Kidney tubule cell (primary cell): ENCODE measurements around the gene HSP90AA1.
"Not testable (repeated sequence)": the region's sequence is repeated elsewhere in the genome, so short reads cannot be mapped to it uniquely, and the experiment has no call there.

ENCODE experiments used
- DNase-seq: peaks from one replicate; pipeline ENCODE4 v3.0.0-alpha.2; 2018; ENCODE audit warnings: low spot score

The HSP90AA1 gene

DNA sequence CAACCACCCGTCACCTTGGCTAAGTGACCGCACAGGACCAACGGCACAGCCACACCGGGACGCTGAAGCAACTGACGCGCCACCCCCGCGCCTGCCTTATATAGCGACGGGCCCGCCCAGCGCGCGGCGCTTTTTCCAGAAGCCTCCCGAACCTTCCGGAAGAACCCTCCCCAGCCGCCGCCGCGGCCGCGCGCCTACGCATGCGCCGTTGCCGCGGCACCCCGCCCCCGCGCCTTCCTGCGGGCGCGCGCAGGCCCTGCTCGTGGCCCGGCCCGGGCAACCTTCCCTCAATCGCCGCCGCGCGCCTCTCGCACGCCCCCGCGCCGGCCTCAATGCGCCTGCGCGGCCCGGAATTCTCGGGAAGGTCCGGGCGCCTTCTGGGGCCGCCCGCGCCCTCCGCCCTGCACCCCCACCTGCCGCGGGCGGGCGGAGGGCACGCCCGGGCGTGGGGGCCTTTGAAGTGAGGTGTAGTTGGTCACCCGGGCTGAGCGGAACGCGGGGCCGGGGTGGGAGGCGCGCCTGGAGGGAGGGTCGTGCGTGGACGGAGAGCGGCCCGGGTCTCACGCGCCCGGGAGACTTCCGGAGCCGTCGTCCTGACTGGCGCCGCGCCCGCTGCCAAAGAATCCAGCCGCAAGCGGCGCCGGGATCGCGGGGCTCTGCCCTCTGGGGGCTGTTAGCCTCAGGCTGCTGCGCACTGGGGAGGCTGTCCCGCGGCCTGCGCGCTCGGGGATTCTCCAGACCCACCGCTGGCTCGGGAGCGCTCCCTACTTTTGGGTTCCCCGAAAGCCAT is at the start of gene HSP90AA1:
Gene HSP90AA1 (minus strand): TSS at position 73 of the 790 bp plus-strand sequence. CDS start 666 bp downstream, outside the sequence.
- DNase-seq, result peak; percentile 96

DNA sequence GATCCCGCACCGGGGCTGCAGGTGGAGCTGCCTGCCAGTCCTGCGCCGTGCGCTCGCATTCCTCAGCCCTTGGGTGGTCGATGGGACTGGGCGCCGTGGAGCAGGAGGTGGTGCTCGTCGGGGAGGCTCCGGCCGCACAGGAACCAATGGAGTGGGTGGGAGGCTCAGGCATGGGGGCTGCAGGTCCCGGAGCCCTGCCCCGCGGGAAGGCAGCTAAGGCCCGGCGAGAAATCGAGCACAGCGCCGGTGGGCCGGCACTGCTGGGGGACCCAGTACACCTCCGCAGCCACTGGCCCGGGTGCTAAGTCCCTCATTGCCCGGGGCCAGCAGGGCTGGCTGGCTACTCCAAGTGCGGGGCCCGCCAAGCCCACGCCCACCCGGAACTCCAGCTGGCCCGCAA is 48.6 kb upstream of the HSP90AA1 start:
- not testable (repeated sequence) for DNase-seq

DNA sequence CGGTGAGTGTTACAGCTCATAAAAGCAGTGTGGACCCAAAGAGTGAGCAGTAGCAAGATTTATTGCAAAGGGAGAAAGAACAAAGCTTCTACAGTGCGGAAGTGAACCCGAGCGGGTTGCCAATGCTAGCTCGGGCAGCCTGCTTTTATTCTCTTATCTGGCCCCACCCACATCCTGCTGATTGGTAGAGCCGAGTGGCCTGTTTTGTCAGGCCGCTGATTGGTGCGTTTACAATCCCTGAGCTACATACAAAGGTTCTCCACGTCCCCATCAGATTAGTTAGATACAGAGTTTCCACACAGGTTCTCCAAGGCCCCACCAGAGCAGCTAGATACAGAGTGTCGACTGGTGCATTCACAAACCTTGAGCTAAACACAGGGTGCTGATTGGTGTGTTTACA is 47.9 kb upstream of the HSP90AA1 start:
- DNase-seq, result not testable (repeated sequence)

DNA sequence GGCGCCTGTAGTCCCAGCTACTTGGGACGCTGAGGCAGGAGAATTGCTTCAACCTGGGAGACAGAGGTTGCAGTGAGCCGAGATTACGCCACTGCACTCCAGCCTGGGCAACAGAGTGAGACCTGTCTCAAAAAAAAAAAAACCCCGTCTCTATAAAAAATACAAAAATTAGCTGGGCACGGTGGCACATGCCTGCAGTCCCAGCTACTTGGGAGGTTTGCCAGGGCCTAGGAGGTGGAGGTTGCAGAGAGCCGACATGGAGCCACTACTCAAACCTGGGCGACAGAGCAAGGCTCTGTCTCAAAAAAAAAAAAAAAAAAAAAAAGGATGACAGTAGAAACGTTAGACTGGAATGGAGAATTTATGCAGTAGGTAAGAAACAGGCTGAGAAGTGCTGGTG is 47.2 kb upstream of the HSP90AA1 start:
- DNase-seq, result not testable (repeated sequence)

DNA sequence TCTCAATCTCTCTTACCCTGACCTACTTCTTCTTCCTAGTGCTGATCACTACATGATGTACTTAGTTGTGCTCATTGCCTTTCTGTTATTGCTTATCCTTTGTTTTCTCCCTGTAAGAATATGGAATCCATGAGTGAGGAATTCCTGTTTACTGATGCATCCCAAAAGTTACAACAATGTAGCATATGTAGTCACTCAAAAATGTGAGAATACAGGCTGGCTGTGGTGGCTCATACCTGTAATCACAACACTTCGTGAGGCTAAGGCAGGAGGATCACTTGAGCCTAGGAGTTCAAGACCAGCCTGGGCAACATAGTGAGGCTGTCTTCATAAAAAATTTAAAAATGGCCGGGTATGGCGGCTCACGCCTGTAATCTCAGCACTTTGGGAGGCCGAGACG is 44.9 kb upstream of the HSP90AA1 start:
- DNase-seq, result peak; percentile 61

DNA sequence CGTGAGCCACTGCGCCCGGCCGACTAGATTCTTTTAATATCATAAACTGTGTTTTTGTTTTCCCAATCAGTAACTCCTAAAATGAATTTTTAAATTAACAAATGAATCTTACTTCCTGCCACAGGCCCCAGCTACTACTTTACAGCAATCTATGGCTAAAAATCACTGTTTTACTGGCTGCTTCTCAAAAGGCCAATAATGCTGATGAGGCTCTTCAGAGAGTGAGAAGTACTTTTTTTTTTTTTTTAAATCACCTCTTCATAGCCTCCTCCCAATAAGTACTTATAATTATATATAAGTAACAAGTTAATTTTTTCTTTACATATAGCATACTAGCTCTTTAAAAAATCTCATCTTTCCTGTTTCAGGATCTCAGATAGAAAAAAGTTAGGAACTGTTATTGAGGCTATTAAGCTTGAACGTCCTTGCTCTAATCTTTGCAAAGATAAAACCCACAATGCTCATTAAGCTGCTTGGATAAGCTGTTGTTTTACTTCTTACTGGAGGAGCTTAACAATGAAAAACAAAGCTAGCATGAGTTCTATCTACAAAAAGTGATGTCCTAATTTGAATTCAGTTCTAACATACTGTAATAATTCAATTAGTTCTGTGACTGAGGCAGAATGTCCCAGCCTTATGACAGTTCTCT is 40.1 kb upstream of the HSP90AA1 start:
- no peak for DNase-seq

DNA sequence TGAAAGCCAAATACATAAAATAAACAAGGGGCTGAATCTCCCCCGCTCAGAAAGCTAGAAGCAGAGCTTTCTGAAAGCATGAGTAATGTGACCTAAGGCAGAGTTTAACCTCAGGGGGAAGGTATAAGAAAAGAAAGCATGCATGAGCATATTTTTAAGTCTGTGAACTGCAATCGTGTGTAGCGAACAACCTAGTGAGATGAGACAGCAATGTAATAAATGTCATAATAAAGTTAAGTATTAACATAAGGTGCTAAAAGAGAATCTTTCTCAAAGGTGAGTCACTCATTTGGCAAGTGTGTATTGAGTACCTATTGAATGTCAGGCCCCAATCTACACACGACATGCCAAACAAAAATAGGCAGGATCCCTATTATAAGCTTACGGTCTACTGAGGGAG is 38.7 kb upstream of the HSP90AA1 start:
- peak; percentile 96 for DNase-seq

DNA sequence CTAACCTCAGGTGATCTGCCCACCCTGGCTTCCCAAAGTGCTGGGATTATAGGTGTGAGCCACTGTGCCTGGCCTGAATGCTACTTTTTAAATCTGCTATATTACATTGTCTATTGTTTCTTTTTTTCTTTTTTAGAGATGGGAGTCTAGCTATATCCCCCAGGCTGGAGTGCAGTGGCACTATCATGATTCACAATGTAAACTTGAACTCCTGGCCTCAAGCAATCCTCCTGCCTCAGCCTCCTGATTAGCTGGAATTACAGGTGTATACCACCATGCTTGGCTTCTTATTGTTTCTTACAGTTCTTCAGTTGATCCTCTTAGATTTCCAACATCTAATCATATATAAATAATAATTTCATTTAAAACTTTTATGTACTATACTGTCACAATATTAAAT is 37.6 kb upstream of the HSP90AA1 start:
- no peak for DNase-seq

DNA sequence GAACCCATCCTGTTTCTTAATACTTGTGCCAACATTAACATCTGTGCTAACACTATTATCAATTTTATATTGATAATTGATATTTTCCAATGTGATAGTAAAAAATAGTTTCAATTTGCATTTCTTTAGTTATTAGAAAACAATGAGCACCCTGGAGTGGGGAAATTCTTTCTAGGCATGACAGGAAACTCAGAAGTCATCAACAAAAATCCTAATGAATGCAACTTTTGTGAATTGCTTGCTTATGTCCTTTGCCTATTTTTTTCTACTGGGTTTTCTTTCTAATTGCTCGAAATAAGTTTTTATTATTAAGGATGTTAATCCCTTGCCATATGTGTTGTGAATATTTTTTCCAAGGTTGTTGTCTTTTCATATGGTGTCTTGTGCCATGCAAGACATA is 34.7 kb upstream of the HSP90AA1 start:
- DNase-seq, result no peak

DNA sequence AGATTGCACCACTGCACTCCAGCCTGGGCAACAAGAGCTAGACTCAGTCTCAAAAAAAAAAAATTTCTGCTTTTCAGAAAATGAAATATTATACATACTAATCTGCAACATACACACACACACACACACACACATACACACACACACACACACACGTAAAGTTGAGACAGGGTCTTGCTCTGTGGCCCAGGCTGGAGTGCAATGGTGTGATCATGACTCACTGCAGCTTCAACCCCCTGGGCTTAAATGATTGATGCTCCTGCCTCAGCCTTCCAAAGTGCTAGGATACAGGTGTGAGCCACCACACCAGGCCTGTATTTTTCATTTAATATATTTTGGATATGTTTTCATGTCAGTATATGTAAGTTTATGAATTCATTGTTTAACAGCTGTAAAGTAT is 34.0 kb upstream of the HSP90AA1 start:
- peak; percentile 20 for DNase-seq

DNA sequence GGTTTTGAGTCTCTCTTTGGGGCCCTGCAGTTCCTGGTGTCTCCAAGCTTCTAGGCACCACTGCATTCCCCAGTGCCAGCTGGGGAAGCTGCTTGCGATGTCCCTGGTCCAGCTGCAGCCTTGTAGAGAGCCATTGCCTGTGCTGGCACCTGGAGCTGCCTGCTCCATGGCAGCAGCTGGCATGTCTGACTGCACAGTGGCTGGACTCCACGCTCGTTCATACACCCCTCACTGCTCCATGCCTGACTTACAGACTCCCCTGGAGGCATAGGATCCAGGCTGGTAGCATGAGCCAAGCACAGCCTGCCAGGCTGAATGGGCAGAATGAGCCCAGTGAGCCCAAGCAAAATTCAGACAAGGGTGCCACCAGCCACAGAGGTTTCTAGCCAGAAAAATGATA is 31.0 kb upstream of the HSP90AA1 start:
- DNase-seq, result no peak

DNA sequence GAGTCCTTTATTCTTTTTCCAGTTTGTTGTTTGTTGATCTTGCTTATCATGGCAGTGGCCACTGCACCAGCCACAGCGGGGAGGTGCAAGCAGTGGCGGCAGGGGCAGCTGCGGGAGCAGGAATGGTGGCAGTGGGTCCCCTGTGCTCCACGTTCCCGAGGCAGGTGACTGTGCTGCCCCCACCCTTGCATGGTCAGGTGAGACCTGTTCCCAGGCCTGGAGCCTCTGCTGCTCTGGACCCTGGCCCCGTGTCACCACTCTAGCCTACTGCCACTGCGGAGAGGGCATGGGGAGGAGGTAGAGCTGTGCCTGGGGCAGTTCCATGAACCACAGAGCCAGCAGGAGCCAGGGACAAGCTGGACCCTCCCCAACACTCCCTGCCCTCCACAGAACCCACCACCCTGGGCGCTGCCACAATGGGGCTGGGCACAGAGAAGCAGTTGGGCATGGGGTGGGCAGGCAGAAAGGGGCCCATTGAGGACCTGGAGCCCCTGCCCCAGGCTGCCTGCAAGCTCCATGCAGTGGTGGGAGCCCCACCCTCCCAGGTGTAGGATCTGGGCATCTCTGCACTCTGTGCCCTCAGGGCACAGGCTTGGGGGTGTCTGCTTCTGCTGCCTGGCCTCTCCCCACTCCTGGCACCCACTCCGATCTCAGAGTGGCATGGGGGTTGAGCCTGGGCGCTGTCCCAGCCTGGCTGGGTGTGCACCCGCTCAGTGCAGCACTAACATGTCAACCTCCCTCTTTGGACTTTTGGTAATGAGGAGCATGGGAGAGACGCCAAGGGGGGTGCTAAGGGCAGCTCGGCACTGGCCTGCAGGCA is 29.7 kb upstream of the HSP90AA1 start:
- no peak for DNase-seq

DNA sequence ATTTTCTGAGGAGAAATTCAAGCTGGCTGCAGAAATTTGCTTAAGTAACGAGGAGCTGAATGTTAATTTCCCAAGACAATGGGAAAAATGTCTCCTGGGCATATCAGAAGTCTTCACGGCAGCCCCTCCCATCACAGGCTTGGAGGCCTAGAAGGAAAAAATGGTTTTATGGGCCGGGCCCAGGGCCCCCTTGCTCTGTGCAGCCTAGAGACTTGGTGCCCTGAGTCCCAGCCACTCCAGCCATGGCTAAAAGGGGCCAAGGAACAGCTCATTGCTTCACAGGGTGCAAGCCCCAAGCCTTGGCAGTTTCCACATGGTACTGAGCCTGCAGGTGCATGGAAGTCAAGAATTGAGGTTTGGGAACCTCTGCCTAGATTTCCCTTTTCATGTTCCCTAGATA is 24.3 kb upstream of the HSP90AA1 start:
- DNase-seq, result no peak

DNA sequence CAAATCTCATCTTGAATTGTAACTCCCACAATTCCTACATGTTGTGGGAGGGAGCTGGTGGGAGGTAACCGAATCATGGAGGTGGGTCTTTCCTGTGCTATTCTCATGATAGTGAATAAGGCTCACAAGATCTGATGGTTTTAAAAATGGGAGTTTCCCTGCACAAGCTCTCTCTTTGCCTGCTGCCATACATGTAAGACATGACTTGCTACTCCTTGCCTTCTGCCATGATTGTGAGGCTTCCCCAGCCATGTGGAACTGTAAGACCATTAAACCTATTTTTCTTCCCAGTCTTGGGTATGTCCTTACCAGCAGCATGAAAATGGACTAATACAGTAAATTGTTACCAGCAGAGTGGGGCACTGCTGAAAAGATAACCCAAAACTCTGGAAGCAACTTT is 22.5 kb upstream of the HSP90AA1 start:
- DNase-seq, result not testable (repeated sequence)

DNA sequence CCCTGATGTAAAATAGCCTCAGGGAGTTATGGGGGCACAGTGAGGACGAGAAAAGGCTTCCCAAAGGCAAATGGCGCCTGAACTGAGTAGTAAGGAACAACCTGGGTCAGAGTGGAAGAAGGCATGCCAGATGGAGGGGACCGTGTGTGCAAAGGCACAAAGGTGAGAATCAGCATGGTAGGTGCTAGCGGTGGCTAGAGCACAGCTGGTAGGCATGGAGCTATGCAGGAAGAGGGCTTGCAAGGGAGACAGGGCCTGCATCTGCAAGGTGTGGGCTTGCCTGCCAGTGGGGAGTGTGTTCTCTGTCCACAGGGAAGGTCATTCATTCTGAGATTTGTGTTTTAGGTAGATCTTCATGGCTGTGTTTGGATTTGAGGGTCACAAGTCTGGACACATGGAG is 18.5 kb upstream of the HSP90AA1 start:
- DNase-seq, result no peak

DNA sequence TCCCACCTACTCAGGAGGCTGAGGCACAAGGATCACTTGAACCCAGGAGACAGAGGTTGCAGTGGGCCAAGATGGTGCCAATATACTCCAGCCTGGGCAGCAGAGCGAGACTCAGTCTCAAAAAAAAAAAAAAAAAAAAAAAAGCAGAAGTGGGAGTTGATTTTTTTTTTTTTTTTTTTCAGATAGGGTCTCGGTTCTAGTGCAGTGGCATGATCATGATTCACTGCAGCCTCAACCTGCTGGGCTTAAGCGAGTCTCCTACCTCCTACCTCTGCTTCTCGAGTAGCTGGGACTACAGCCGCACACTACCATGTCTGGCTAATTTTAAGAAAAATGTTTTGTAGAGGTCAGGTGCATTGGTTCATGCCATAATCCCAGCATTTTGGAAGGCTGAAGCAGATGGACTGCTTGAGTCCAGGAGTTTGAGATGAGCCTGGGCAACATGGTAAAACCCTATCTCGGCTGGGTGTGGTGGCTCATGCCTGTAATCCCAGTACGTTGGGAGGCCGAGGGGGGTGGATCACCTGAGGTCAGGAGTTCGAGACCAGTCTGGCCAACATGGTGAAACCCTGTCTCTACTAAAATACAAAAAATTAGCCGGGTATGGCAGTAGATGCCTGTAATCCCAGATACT is 16.3 kb upstream of the HSP90AA1 start:
- no peak for DNase-seq

DNA sequence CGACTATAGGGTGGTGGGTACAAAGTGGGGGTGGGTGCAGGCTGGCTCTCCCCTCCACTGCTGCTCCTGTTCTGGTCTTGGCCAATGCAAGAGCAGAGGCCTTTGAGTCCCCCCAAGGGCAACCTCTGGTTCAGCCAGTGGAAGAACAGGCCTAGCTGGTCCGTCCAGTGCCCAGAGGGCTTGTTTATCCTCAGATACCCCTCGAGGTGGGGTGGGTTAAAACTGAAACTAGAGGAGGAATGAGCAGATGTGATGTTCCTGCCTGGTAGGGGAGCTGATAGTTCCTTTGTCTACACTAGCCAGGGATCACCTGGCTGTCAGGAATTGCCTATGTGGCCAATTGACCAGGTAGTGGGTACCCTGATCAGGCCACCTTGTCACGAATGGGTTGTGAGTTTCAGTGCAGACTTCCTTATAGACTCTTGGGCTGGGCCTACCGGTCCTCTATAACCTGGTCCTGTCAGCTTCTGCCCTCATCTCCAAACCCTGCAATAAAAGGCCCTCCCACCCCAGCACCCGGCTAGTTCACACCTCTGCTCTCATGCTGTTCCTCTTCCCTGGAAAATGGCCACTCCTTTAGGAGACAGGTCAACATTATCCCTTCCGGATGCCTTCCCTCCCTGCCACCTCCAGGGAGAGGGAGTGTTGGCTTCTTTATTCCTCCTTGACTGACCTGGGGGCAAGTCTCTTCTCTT is 10.7 kb upstream of the HSP90AA1 start:
- DNase-seq, result peak; percentile 10

DNA sequence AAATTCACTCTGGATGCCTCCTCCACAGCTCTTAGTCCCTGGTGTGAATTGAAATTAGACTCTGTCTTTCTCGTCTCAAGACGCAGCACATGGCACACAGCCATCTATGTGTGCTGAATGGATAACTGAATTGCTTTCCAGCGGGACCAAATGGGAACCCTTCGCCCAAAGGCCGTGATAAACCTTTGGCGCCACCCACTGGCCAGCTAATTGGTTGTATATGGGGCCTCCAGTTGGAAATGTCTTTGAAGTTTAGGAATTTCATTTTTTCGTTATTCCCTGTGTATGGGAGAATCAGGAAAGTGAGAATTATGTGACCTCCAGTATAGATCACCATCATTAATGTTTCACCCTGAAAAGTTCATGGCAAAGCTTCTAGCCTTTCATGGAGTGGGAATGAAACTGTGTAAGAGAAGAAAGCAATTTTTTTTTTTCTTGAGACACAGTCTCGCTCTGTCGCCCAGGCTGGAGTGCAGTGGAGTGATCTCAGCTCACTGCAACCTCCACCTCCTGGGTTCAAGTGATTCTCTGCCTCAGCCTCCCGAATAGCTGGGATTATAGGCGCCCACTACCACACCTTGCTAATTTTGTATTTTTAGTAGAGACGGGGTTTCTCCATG is 9.8 kb upstream of the HSP90AA1 start:
- DNase-seq, result peak; percentile 77

DNA sequence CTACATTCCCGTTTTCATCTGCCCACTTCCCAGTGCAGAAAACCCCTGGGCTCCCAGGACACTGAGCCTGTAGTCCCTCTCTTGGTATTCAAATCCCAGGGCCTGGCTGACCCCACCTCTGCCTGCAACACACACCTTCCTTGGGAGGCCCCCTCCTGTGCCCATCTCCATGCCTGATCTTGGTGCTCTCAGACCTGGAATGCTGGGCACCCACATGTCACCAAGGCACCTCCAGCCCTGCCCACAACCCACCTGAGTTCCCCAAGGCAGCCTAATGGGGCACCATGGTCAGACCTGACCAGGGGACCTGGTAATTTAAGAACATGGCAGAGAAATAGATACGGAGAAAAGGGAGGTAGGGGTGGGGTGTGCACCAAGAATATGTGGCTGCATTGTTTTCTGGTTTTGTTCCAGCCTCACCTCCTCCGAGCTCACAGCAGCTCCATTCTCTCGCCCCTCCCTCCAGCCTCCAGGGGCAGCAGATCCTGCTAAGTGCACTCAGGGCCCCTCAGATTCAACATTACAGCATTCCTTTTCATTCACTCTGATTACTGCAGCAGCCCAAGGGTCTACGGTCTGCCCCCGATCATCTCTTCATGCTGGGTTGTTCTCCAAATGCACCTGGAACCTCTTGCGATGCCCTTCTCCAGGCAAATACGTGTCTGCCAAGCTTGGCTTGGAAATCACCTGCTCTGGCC is 9.2 kb upstream of the HSP90AA1 start:
- no peak for DNase-seq

DNA sequence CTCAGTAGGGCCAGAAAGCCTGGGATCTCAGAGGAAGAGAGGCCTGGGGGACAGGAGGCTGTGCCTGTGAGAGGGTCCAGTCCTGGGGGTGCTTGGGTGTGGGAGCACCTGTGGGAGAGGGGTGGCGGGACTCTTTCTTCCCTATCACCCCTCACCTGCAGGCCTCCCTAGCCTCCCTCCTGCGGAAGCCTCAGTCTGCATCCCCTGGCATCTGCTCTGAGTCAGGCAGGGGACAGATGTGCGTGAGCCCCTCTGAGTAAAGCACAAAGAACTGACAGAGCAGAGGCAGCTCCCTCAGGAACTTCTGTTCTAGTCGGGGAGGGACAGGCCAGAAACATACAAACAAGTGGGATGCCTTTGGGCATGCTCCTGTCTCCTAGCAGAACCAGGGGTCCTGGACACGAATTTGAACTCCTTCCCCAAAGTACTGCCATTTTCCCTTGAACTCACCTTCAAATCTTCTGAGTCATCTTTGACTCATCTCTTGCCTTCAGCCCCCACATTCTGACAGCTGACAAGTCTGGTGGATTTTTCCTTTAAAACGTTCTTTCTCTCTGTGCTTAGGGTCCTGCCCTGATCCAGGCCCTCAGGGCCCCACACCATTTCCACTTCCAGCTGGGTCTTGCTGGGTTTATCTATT is 8.5 kb upstream of the HSP90AA1 start:
- DNase-seq, result peak; percentile 26
